HEK293T (cell line): ENCODE measurements around the gene PLEKHO2.

Experiments used
- ARNT ChIP-seq: fragments of 450-650 bp; IDR thresholded peaks from 2 replicates; pipeline ENCODE4 v1.6.1; 2017; ENCODE audit warnings: mild to moderate bottlenecking
- BHLHE40 ChIP-seq: fragments of 450-650 bp; IDR thresholded peaks from 2 replicates; pipeline ENCODE4 v1.6.1; 2016; ENCODE audit warnings: mild to moderate bottlenecking, moderate library complexity, borderline replicate concordance
- CTBP1 ChIP-seq: fragments of 450-650 bp; IDR thresholded peaks from 2 replicates; pipeline ENCODE4 v1.6.1; 2016; ENCODE audit warnings: borderline replicate concordance
- L3MBTL2 ChIP-seq: fragments of 450-650 bp; conservative IDR thresholded peaks from 2 replicates; pipeline ENCODE4 v1.6.1; 2016; ENCODE audit warnings: mild to moderate bottlenecking
- PKNOX1 ChIP-seq: fragments of 450-650 bp; IDR thresholded peaks from 2 replicates; pipeline ENCODE4 v1.6.1; 2016

GRCh38 chr15:64824929-64825430 is 16.7 kb upstream of the PLEKHO2 start:
- no peak for TF ChIP-seq ARNT
- TF ChIP-seq BHLHE40 = no peak
- TF ChIP-seq PKNOX1 = no peak
- TF ChIP-seq CTBP1 = no peak
- no peak; the same call in 1 of the 2 replicates for TF ChIP-seq L3MBTL2
